ENCODE data around the gene GATAD2A.
A peak's percentile ranks its signal among the peaks of the same experiment; 100 is the strongest.

Gene GATAD2A

GRCh38 chr19:19487950-19488874 lies 82.7 kb downstream of the GATAD2A start:
- DNase-seq (ENCODE audit: low read depth in 2 of 2) = no peak

- DNase-seq (ENCODE audit: low read depth in 2 of 2) = peak; percentile 84 to 85
Observed at GRCh38 chr19:19488875-19489690, 83.6 kb downstream of the GATAD2A start.

- no peak for DNase-seq (ENCODE audit: low read depth in 2 of 2)
Observed at GRCh38 chr19:19489804-19490204, 84.3 kb downstream of the GATAD2A start.

GRCh38 chr19:19490214-19490968 lies 84.9 kb downstream of the GATAD2A start:
- peak; percentile 57 to 75 for DNase-seq (ENCODE audit: low read depth in 2 of 2)

GRCh38 chr19:19491321-19492025 lies 86.0 kb downstream of the GATAD2A start:
- no peak for DNase-seq (ENCODE audit: low read depth in 2 of 2)

GRCh38 chr19:19492026-19492610 lies 86.6 kb downstream of the GATAD2A start:
- DNase-seq (ENCODE audit: low read depth in 2 of 2) = no peak

GRCh38 chr19:19493841-19494546 lies 88.5 kb downstream of the GATAD2A start:
- DNase-seq (ENCODE audit: low read depth in 2 of 2) = no peak

- no peak for DNase-seq (ENCODE audit: low read depth in 2 of 2)
Observed at GRCh38 chr19:19495614-19496603, 90.4 kb downstream of the GATAD2A start.

- DNase-seq (ENCODE audit: low read depth in 2 of 2) = no peak
Observed at GRCh38 chr19:19498255-19498991, 92.9 kb downstream of the GATAD2A start.

GRCh38 chr19:19499272-19499995 lies 94.0 kb downstream of the GATAD2A start:
- no peak for DNase-seq (ENCODE audit: low read depth in 2 of 2)

- DNase-seq (ENCODE audit: low read depth in 2 of 2) = no peak
Observed at GRCh38 chr19:19500975-19501644, 95.6 kb downstream of the GATAD2A start.

GRCh38 chr19:19501798-19502197 lies 96.3 kb downstream of the GATAD2A start:
- no peak for DNase-seq (ENCODE audit: low read depth in 2 of 2)

GRCh38 chr19:19502281-19502680 lies 96.8 kb downstream of the GATAD2A start:
- DNase-seq (ENCODE audit: low read depth in 2 of 2) = no peak

GRCh38 chr19:19502808-19503602 lies 97.5 kb downstream of the GATAD2A start:
- DNase-seq (ENCODE audit: low read depth in 2 of 2) = no peak

- DNase-seq (ENCODE audit: low read depth in 2 of 2) = no peak
Observed at GRCh38 chr19:19504754-19505668, 99.5 kb downstream of the GATAD2A start.

Measured in stimulated activated CD4-positive, alpha-beta T cell treated with anti-CD3 and anti-CD28 coated beads, Interleukin-15, amount 100 ng/mL, for 48 hours (primary cell).